ENCODE measurements around the gene MUC13. TPM values are rescaled to one million over a fixed set of nuclear protein-coding genes. Genes with fewer than 3 reads are reported as not detected.

Gene MUC13
- total RNA-seq, 1 experiment from 2014 or later: not detected

DNA sequence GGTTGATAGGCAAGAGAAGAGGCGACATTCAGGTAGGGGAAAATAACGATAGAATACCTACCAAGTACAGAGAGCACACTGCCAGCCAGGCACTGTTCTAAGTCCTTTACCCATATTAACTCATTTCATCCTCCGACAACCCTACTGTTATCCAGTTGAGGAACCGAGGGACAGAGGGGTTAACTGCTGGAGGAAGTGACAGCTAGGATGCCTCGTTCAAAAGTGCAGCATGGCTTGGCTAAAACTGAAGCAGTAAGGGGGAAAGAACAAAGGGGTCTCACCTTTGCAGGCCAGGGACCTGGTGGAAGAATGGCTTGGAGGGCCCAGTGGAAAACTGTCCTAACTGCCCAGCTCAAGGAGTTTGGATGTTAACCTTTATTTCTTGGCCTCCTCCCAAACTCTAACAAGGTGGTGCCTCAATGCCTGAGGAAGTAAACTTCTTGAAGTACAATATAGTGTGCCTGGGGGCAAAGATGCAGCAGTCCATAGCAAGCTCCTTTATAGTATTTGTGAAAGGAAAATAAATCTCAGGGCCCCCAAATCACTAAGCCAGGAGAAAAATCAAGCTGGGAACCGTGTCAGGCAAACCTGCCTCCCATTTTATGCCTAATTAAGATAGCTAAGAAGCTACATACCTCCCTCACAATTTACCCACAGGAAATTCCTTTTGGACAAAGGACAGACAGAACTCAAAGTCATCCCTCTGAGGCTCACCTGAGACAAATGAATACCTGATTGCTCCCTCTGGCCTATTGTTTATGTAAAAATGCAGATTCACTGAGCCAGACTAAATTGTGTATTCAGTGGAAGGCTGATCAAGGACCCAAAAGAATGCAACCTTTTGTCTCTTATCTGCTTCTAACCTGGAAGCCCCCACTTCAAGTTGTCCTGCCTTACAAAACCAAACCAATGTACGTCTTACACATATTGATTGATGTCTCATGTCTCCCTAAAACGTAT, 45.8 kb downstream of the MUC13 start:
- H4K8ac ChIP-seq (replicated peaks; ENCODE audit: insufficient read length, low read depth, low read length): peak overlapping the region; percentile 36
- H2BK15ac ChIP-seq (ENCODE audit: low read depth, low read length): no peak overlapping the region
- H3K27ac Mint-ChIP-seq: peak overlapping the region; percentile 71 to 99 (median 93)
- peak overlapping the region; percentile 40 for H2BK120ac ChIP-seq (ENCODE audit: low read depth, low read length, poor library complexity, severe bottlenecking)
- H3K4me1 Mint-ChIP-seq: peaks cover 48 to 52% of the 10 kb centered on the region in 2 experiments
- no peak overlapping the region for H3K23ac ChIP-seq (ENCODE audit: insufficient read length, low read depth, low read length)
- no peaks in the 10 kb centered on the region for H3K27me3 ChIP-seq (ENCODE audit: insufficient read depth, low read length)
- H3K27me3 Mint-ChIP-seq (ENCODE audit: low read depth): no peaks in the 10 kb centered on the region; the same call in 1 of the 2 replicates
- H2AFZ ChIP-seq (ENCODE audit: low read length): no peak overlapping the region
- H3K4me2 ChIP-seq (ENCODE audit: insufficient read depth, insufficient read length, low read length): peak overlapping the region; percentile 44
- H3K14ac ChIP-seq (ENCODE audit: insufficient read depth, low read length): no peak overlapping the region
- H3T11ph ChIP-seq (ENCODE audit: low read length): no peak overlapping the region
- no peak overlapping the region for H4K91ac ChIP-seq (ENCODE audit: insufficient read length, low read depth, low read length)
- peak overlapping the region; percentile 9 for H2BK5ac ChIP-seq (ENCODE audit: insufficient read length, low read length)
- peak overlapping the region; percentile 48 for H3K9ac ChIP-seq (ENCODE audit: extremely low read depth, insufficient read length, low read length)
- H3K18ac ChIP-seq (ENCODE audit: insufficient read length, low read depth, low read length): peak overlapping the region; percentile 66
- TF ChIP-seq, protein P1, sequence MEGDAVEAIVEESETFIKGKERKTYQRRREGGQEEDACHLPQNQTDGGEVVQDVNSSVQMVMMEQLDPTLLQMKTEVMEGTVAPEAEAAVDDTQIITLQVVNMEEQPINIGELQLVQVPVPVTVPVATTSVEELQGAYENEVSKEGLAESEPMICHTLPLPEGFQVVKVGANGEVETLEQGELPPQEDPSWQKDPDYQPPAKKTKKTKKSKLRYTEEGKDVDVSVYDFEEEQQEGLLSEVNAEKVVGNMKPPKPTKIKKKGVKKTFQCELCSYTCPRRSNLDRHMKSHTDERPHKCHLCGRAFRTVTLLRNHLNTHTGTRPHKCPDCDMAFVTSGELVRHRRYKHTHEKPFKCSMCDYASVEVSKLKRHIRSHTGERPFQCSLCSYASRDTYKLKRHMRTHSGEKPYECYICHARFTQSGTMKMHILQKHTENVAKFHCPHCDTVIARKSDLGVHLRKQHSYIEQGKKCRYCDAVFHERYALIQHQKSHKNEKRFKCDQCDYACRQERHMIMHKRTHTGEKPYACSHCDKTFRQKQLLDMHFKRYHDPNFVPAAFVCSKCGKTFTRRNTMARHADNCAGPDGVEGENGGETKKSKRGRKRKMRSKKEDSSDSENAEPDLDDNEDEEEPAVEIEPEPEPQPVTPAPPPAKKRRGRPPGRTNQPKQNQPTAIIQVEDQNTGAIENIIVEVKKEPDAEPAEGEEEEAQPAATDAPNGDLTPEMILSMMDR (conservative IDR thresholded peaks at IDR 0.05): no peak
- H3K36me3 Mint-ChIP-seq (ENCODE audit: insufficient read depth in 1 of 3, low read depth in 3 of 3): peaks cover 5 to 10% (median 8%) of the 10 kb centered on the region in 3 experiments; a peak in 6 of 7 replicates
- H3K4me1 ChIP-seq (ENCODE audit: insufficient read depth, low read length): peaks cover 13% of the 10 kb centered on the region
- H3K9me3 ChIP-seq (ENCODE audit: control insufficient read depth, low read depth, low read length): no peaks in the 10 kb centered on the region
- peak overlapping the region; percentile 93 for H3K27ac ChIP-seq (ENCODE audit: insufficient read length, low read depth, low read length)
- peak overlapping the region; percentile 30 for H3K56ac ChIP-seq (ENCODE audit: insufficient read length, low read depth, low read length)
- peak overlapping the region; percentile 71 to 83 for H3K4me3 Mint-ChIP-seq
- no peaks in the 10 kb centered on the region; a peak in 1 of 5 replicates for H3K9me3 Mint-ChIP-seq
- peaks cover 14% of the 10 kb centered on the region for H3K23me2 ChIP-seq (ENCODE audit: insufficient read length, low read depth, low read length, poor library complexity, severe bottlenecking)
- H3K79me1 ChIP-seq (ENCODE audit: insufficient read depth, low read depth, low read length, poor library complexity, severe bottlenecking): peaks cover 3% of the 10 kb centered on the region
- peak; percentile 59 for DNase-seq
- H4K20me1 ChIP-seq (ENCODE audit: control insufficient read depth, insufficient read depth, insufficient read length): no peaks in the 10 kb centered on the region
- H4K5ac ChIP-seq (ENCODE audit: insufficient read length, low read depth, low read length): peak overlapping the region; percentile 64
- H3K79me2 ChIP-seq (ENCODE audit: insufficient read depth, low read length): peaks cover 12% of the 10 kb centered on the region; the same call in 1 of the 2 replicates
- no peak overlapping the region for H3K4ac ChIP-seq (ENCODE audit: low read depth, low read length)
- no CpG with 5 or more reads among the region's 8 CpGs for WGBS (ENCODE audit: extremely low coverage, insufficient read length, low lambda C conversion rate)
- no peak overlapping the region for H2BK20ac ChIP-seq (ENCODE audit: low read depth, low read length, poor library complexity, severe bottlenecking)
- no peak overlapping the region for H2AK5ac ChIP-seq (ENCODE audit: insufficient read length, low read length)
- no peak overlapping the region for H2BK12ac ChIP-seq (ENCODE audit: insufficient read length, low read depth, low read length)
